D721Med (cell line): Measurements from ENCODE around the gene FBXL20.

Experiments
- DNase-seq: peaks from one replicate; pipeline ENCODE4 v3.0.0; 2011; ENCODE audit warnings: low spot score; ENCODE audit not compliant: insufficient read length
- FAIRE-seq: peaks from 2 replicates; lab custom pipeline; 2011; peaks lifted over from hg19 to GRCh38; lab: Jason Lieb, UNC
- CTCF ChIP-seq: IDR thresholded peaks from 2 replicates; pipeline ENCODE4 v1.5.1; 2012; ENCODE audit warnings: mild to moderate bottlenecking, control low read depth; ENCODE audit not compliant: insufficient read depth; ENCODE audit errors: missing control alignments

The FBXL20 gene

GRCh38 chr17:39225308-39225958 lies 176.0 kb downstream of the FBXL20 start, which contains the start of gene STAC2:
Gene STAC2 (minus strand): TSS chr17:39225945. CDS start chr17:39225502, 443 bp downstream.
- no peak for FAIRE-seq
- TF ChIP-seq CTCF: no peak
- no peak for DNase-seq

GRCh38 chr17:39224778-39225307 lies 176.6 kb downstream of the FBXL20 start:
- DNase-seq (no peak), FAIRE-seq (no peak)
- no peak for TF ChIP-seq CTCF

- no peak for DNase-seq
- FAIRE-seq: no peak
- no peak for TF ChIP-seq CTCF
These were observed 177.3 kb downstream of the FBXL20 start for GRCh38 chr17:39223907-39224777.

- TF ChIP-seq CTCF: no peak
- no peak for FAIRE-seq
- no peak for DNase-seq
These were observed 178.3 kb downstream of the FBXL20 start for GRCh38 chr17:39222866-39223834.

- no peak for FAIRE-seq
- TF ChIP-seq CTCF: no peak
These were observed 179.3 kb downstream of the FBXL20 start for GRCh38 chr17:39222151-39222550.

GRCh38 chr17:39221572-39221971 lies 179.9 kb downstream of the FBXL20 start:
- TF ChIP-seq CTCF: no peak
- no peak for FAIRE-seq
- no peak for DNase-seq

More at GRCh38 chr17:39222151-39222550, 179.3 kb downstream of the FBXL20 start:
- DNase-seq: no peak
